ENCODE measurements around the gene ZNF724. TPM values are rescaled to one million over a fixed set of nuclear protein-coding genes. Genes with fewer than 3 reads are reported as not detected.

Gene ZNF724
- total and polyA plus RNA-seq, 2 of the 8 experiments (the other 6 are each of a cell fraction or from before 2014, with no cell fraction given) = 8.7 to 67.2 TPM

DNA sequence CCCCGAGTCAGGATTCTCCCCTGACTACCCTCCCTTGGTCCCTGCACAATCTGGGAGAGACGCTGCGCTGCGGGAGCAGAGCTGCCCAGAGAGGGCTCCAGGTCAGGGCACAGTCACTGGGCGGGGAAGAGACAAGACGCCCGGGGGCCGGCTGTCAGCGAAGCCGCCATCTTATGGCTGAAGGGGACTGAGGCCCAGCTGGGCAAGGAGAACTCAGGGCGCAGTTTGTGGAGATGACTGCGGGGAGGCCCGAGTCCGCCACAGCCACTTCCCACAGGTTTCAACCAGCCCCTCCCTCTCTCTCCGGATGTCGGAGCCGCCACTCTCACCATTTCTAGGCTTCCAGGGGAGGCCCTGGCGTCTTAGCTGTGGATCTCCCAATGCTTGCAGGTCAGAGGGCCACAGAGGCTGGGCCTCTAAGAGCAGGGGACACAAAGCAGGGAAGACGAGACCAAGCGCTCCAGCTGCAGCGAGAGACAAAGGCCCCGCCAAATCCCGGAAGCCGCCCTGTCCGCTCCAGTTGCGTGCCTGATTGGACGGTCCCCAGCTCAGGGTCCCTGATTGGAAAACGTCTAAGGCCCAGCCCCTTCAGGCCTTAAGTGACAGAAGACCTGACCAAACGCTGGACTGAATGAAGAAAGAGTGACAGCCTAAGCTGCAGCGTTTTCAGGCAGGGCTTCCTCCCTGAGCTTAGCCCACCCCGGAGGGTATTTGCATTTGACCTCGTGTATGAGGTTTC is at the start of gene ZNF724 (continued):
- no peak for TF ChIP-seq RBBP5 (IDR thresholded peaks at IDR 0.05; ENCODE audit: borderline replicate concordance, low read depth, low read length)
- no peak for TF ChIP-seq EZH2 (IDR thresholded peaks at IDR 0.05; ENCODE audit: low read depth, low read length, severe bottlenecking)
- TF ChIP-seq TEAD4 (IDR thresholded peaks at IDR 0.05; ENCODE audit: low read depth, low read length) = no peak
- TF ChIP-seq MAFK (IDR thresholded peaks at IDR 0.05; ENCODE audit: low read depth, low read length) = no peak
- TF ChIP-seq, protein P1, sequence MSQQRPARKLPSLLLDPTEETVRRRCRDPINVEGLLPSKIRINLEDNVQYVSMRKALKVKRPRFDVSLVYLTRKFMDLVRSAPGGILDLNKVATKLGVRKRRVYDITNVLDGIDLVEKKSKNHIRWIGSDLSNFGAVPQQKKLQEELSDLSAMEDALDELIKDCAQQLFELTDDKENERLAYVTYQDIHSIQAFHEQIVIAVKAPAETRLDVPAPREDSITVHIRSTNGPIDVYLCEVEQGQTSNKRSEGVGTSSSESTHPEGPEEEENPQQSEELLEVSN (IDR thresholded peaks at IDR 0.05) = peak; percentile 49; the same call in 1 of the 2 replicates
- TF ChIP-seq NANOG (IDR thresholded peaks at IDR 0.05; ENCODE audit: insufficient read depth, low read depth, low read length, poor library complexity, severe bottlenecking) = no peak
- TF ChIP-seq POU5F1 (IDR thresholded peaks at IDR 0.05; ENCODE audit: low read depth, low read length) = no peak
- TF ChIP-seq, protein P2, sequence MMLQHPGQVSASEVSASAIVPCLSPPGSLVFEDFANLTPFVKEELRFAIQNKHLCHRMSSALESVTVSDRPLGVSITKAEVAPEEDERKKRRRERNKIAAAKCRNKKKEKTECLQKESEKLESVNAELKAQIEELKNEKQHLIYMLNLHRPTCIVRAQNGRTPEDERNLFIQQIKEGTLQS (IDR thresholded peaks at IDR 0.05; ENCODE audit: insufficient read depth, low read depth, low read length) = no peak
- TF ChIP-seq RNF2 (IDR thresholded peaks at IDR 0.05; ENCODE audit: borderline replicate concordance, low read depth, low read length, missing control alignments, poor library complexity, severe bottlenecking) = no peak
- TF ChIP-seq CTBP2 (IDR thresholded peaks at IDR 0.05; ENCODE audit: borderline replicate concordance, insufficient read depth, insufficient read length, low read length) = no peak
- TF ChIP-seq KDM4A (IDR thresholded peaks at IDR 0.05; ENCODE audit: low read depth, low read length, severe bottlenecking) = no peak
- TF ChIP-seq POLR2A (IDR thresholded peaks at IDR 0.05; ENCODE audit: control extremely low read depth in 1 of 2, low read depth in 2 of 2, low read length in 2 of 2) = peak; percentile 79 to 99
- TF ChIP-seq CEBPB (IDR thresholded peaks at IDR 0.05; ENCODE audit: low read depth, low read length) = no peak
- TF ChIP-seq CREB1 (IDR thresholded peaks at IDR 0.05) = no peak
- no peak for TF ChIP-seq JUN (IDR thresholded peaks at IDR 0.05; ENCODE audit: low read depth, low read length)
- no peak for TF ChIP-seq JUND (IDR thresholded peaks at IDR 0.05; ENCODE audit: low read length)
- TF ChIP-seq SIN3A (conservative IDR thresholded peaks at IDR 0.05 in 1 of 2, IDR thresholded peaks at IDR 0.05 in 1 of 2; ENCODE audit: low read depth in 1 of 2, low read length in 2 of 2) = peak in 1 of 2 experiments; percentile 85; a peak in 2 of 4 replicates
- no peak for TF ChIP-seq USF2 (IDR thresholded peaks at IDR 0.05; ENCODE audit: low read length)
- TF ChIP-seq CHD2 (IDR thresholded peaks at IDR 0.05; ENCODE audit: low read length) = peak; percentile 86
- no peak for TF ChIP-seq SIRT6 (IDR thresholded peaks at IDR 0.05; ENCODE audit: low read length)
- TF ChIP-seq SP4 (IDR thresholded peaks at IDR 0.05; ENCODE audit: low read length) = peak; percentile 69; the same call in 1 of the 2 replicates
- peak; percentile 91 for TF ChIP-seq PHF8 (conservative IDR thresholded peaks at IDR 0.05; ENCODE audit: low read depth, low read length)

Measured in H1 (cell line).